ENCODE results near the gene PFN1. TPM values are rescaled to one million over a fixed set of nuclear protein-coding genes. Genes with fewer than 3 reads are reported as not detected.

Gene PFN1
- total and polyA plus RNA-seq, 2 donors, result 205 to 1,651 TPM

GRCh38 chr17:4958102-4958501 is 9.8 kb upstream of the PFN1 start:
- Histone ChIP-seq H3K36me3 (ENCODE audit: insufficient read depth) (no peaks in the 10 kb centered on the region), H3K4me1 (ENCODE audit: insufficient read depth) (no peaks in the 10 kb centered on the region), H3K4me3 (ENCODE audit: low read depth, low read length) (no peak overlapping the region), H3K27ac (ENCODE audit: low read depth) (no peak overlapping the region)
- WGBS, result 75% methylated on average over 3 of the region's 3 CpGs
- DNase-seq (ENCODE audit: extremely low spot score), result no peak

GRCh38 chr17:4956493-4957061 is 8.2 kb upstream of the PFN1 start:
- Histone ChIP-seq H3K27ac (ENCODE audit: low read depth) (no peak overlapping the region), H3K36me3 (ENCODE audit: insufficient read depth) (no peaks in the 10 kb centered on the region), H3K4me1 (ENCODE audit: insufficient read depth) (no peaks in the 10 kb centered on the region), H3K4me3 (ENCODE audit: low read depth, low read length) (no peak overlapping the region)
- WGBS, result 74% methylated on average over 10 of the region's 10 CpGs
- DNase-seq (ENCODE audit: extremely low spot score), result no peak

GRCh38 chr17:4955091-4955490 is 6.8 kb upstream of the PFN1 start:
- Histone ChIP-seq H3K36me3 (ENCODE audit: insufficient read depth) (no peaks in the 10 kb centered on the region), H3K4me1 (ENCODE audit: insufficient read depth) (no peaks in the 10 kb centered on the region), H3K27ac (ENCODE audit: low read depth) (no peak overlapping the region), H3K4me3 (ENCODE audit: low read depth, low read length) (no peak overlapping the region)
- WGBS, result 95% methylated on average over 8 of the region's 8 CpGs
- no peak for DNase-seq (ENCODE audit: extremely low spot score)

- Histone ChIP-seq H3K4me1 (ENCODE audit: insufficient read depth) (no peaks in the 10 kb centered on the region), H3K36me3 (ENCODE audit: insufficient read depth) (no peaks in the 10 kb centered on the region), H3K27ac (ENCODE audit: low read depth) (no peak overlapping the region), H3K4me3 (ENCODE audit: low read depth, low read length) (no peak overlapping the region)
- WGBS, result 73% methylated on average over 14 of the region's 14 CpGs
- no peak for DNase-seq (ENCODE audit: extremely low spot score)
Observed at GRCh38 chr17:4953451-4953961, 5.2 kb upstream of the PFN1 start.

GRCh38 chr17:4951486-4951885 is 3.2 kb upstream of the PFN1 start:
- no peak overlapping the region for H3K27ac ChIP-seq (ENCODE audit: low read depth)
- H3K4me3 ChIP-seq (ENCODE audit: low read depth, low read length), result no peak overlapping the region
- WGBS, result 66% methylated on average over 3 of the region's 3 CpGs
- no peak for DNase-seq (ENCODE audit: extremely low spot score)
- no peaks in the 10 kb centered on the region for H3K4me1 ChIP-seq (ENCODE audit: insufficient read depth)
- no peaks in the 10 kb centered on the region for H3K36me3 ChIP-seq (ENCODE audit: insufficient read depth)

- H3K4me3 ChIP-seq (ENCODE audit: low read depth, low read length), result peak within 1 kb of the TSS; percentile 97
- WGBS, result 39% methylated on average over 7 of the region's 7 CpGs
- no peaks in the 10 kb centered on the region for H3K36me3 ChIP-seq (ENCODE audit: insufficient read depth)
- H3K27ac ChIP-seq (ENCODE audit: low read depth), result peak within 1 kb of the TSS; percentile 70
- H3K4me1 ChIP-seq (ENCODE audit: insufficient read depth), result no peaks in the 10 kb centered on the region
- DNase-seq (ENCODE audit: extremely low spot score), result no peak
Observed at GRCh38 chr17:4950746-4951204, 2.4 kb upstream of the PFN1 start, which contains the start of gene ENO3. TSS of gene ENO3 (plus strand) at chr17:4951119. CDS start at chr17:4951830, 711 bp downstream.

- Histone ChIP-seq H3K36me3 (ENCODE audit: insufficient read depth) (no peaks in the 10 kb centered on the region), H3K4me3 (ENCODE audit: low read depth, low read length) (peak overlapping the region; percentile 97), H3K27ac (ENCODE audit: low read depth) (peak overlapping the region; percentile 70), H3K4me1 (ENCODE audit: insufficient read depth) (no peaks in the 10 kb centered on the region)
- no peak for DNase-seq (ENCODE audit: extremely low spot score)
- 6% methylated on average over 52 of the region's 52 CpGs for WGBS
Observed at GRCh38 chr17:4950075-4950745, 1.9 kb upstream of the PFN1 start.

- peak overlapping the region; percentile 97 for H3K4me3 ChIP-seq (ENCODE audit: low read depth, low read length)
- no peaks in the 10 kb centered on the region for H3K4me1 ChIP-seq (ENCODE audit: insufficient read depth)
- H3K27ac ChIP-seq (ENCODE audit: low read depth), result peak overlapping the region; percentile 99
- H3K36me3 ChIP-seq (ENCODE audit: insufficient read depth), result no peaks in the 10 kb centered on the region
- DNase-seq (ENCODE audit: extremely low spot score), result no peak
- under 1% methylated on average over 75 of the region's 75 CpGs for WGBS
Observed at GRCh38 chr17:4949321-4950074, 1.2 kb upstream of the PFN1 start.

- DNase-seq (ENCODE audit: extremely low spot score), result no peak
- WGBS, result under 1% methylated on average over 40 of the region's 40 CpGs
- no peaks in the 10 kb centered on the region for H3K4me1 ChIP-seq (ENCODE audit: insufficient read depth)
Observed at GRCh38 chr17:4948931-4949320, 596 bp upstream of the PFN1 start.

GRCh38 chr17:4947411-4948165 is 742 bp downstream of the PFN1 start:
- DNase-seq (ENCODE audit: extremely low spot score), result no peak
- WGBS, result under 1% methylated on average over 56 of the region's 56 CpGs
- peak overlapping the region; percentile 99 for H3K27ac ChIP-seq (ENCODE audit: low read depth)
- no peaks in the 10 kb centered on the region for H3K4me1 ChIP-seq (ENCODE audit: insufficient read depth)
- peak overlapping the region; percentile 97 for H3K4me3 ChIP-seq (ENCODE audit: low read depth, low read length)
- peaks cover 3% of the 10 kb centered on the region for H3K36me3 ChIP-seq (ENCODE audit: insufficient read depth)

More at GRCh38 chr17:4948931-4949320, 596 bp upstream of the PFN1 start:
- peak overlapping the region; percentile 97 for H3K4me3 ChIP-seq (ENCODE audit: low read depth, low read length)
- no peaks in the 10 kb centered on the region for H3K36me3 ChIP-seq (ENCODE audit: insufficient read depth)
- H3K27ac ChIP-seq (ENCODE audit: low read depth), result peak overlapping the region; percentile 99

- Histone ChIP-seq H3K4me3 (ENCODE audit: low read depth, low read length) (peak overlapping the region; percentile 97), H3K4me1 (ENCODE audit: insufficient read depth) (no peaks in the 10 kb centered on the region), H3K27ac (ENCODE audit: low read depth) (peak overlapping the region; percentile 57), H3K36me3 (ENCODE audit: insufficient read depth) (peaks cover 3% of the 10 kb centered on the region)
- 1% methylated on average over 7 of the region's 7 CpGs for WGBS
- DNase-seq (ENCODE audit: extremely low spot score), result no peak
Observed at GRCh38 chr17:4947010-4947410, 1.3 kb downstream of the PFN1 start.

- Histone ChIP-seq H3K4me3 (ENCODE audit: low read depth, low read length) (peak overlapping the region; percentile 97), H3K36me3 (ENCODE audit: insufficient read depth) (peaks cover 3% of the 10 kb centered on the region), H3K27ac (ENCODE audit: low read depth) (no peak overlapping the region), H3K4me1 (ENCODE audit: insufficient read depth) (no peaks in the 10 kb centered on the region)
- WGBS, result 30% methylated on average over 16 of the region's 16 CpGs
- DNase-seq (ENCODE audit: extremely low spot score), result no peak
Observed at GRCh38 chr17:4946312-4946976, 1.9 kb downstream of the PFN1 start.

- H3K36me3 ChIP-seq (ENCODE audit: insufficient read depth), result peaks cover 3% of the 10 kb centered on the region
- WGBS, result 39% methylated on average over 4 of the region's 4 CpGs
- no peak for DNase-seq (ENCODE audit: extremely low spot score)
- H3K4me1 ChIP-seq (ENCODE audit: insufficient read depth), result no peaks in the 10 kb centered on the region
- H3K4me3 ChIP-seq (ENCODE audit: low read depth, low read length), result no peak overlapping the region
- H3K27ac ChIP-seq (ENCODE audit: low read depth), result peak overlapping the region; percentile 61
Observed at GRCh38 chr17:4945944-4946280, 2.4 kb downstream of the PFN1 start.

Data from urinary bladder (tissue), 4 donors.